ENCODE results near the gene PLXNA4.

PLXNA4 gene

GRCh38 chr7:132145063-132145462, 431.2 kb downstream of the PLXNA4 start:
- Histone ChIP-seq H3K36me3 (ENCODE audit: control insufficient read depth in 2 of 2, insufficient read depth in 1 of 2, low read length in 2 of 2) (no peaks in the 10 kb centered on the region), H3K4me3 (ENCODE audit: low read depth, low read length) (no peak overlapping the region), H3K9me3 (ENCODE audit: control insufficient read depth, insufficient read depth, low read depth, low read length) (no peaks in the 10 kb centered on the region), H3K4me1 (ENCODE audit: control insufficient read depth, insufficient read depth, low read length) (0 out of 2 replicates have a peak, but pooled peaks cover 2% of the 10 kb centered on the region), H3K27ac (ENCODE audit: extremely low read depth, low read depth, low read length) (no peak overlapping the region)
- TF ChIP-seq ZNF335 (tag by site-specific recombination; conservative IDR thresholded peaks at IDR 0.05) (no peak), ZNF202 (tag by site-specific recombination; IDR thresholded peaks at IDR 0.05; ENCODE audit: borderline replicate concordance) (no peak), ZNF174 (tag by site-specific recombination; IDR thresholded peaks at IDR 0.05) (no peak), ZNF501 (tag by site-specific recombination; IDR thresholded peaks at IDR 0.05) (no peak), ZNF629 (tag by site-specific recombination; IDR thresholded peaks at IDR 0.05) (no peak), ZBTB11 (tag by site-specific recombination; conservative IDR thresholded peaks at IDR 0.05; ENCODE audit: low read depth) (no peak), ZNF664 (tag by site-specific recombination; IDR thresholded peaks at IDR 0.05) (no peak), ZNF843 (tag by site-specific recombination; IDR thresholded peaks at IDR 0.05) (no peak), MEIS1 (CRISPR knock-in tag; IDR thresholded peaks at IDR 0.05; ENCODE audit: borderline replicate concordance) (no peak), ZNF112 (tag by site-specific recombination; IDR thresholded peaks at IDR 0.05) (no peak), ZNF426 (tag by site-specific recombination; IDR thresholded peaks at IDR 0.05) (no peak), PRDM6 (tag by site-specific recombination; IDR thresholded peaks at IDR 0.05) (no peak), ZNF221 (tag by site-specific recombination; IDR thresholded peaks at IDR 0.05; ENCODE audit: borderline replicate concordance) (no peak), ZFHX2 (tag by site-specific recombination; conservative IDR thresholded peaks at IDR 0.05) (no peak), ZNF701 (tag by site-specific recombination; IDR thresholded peaks at IDR 0.05) (no peak)
- TF ChIP-seq, protein P1, sequence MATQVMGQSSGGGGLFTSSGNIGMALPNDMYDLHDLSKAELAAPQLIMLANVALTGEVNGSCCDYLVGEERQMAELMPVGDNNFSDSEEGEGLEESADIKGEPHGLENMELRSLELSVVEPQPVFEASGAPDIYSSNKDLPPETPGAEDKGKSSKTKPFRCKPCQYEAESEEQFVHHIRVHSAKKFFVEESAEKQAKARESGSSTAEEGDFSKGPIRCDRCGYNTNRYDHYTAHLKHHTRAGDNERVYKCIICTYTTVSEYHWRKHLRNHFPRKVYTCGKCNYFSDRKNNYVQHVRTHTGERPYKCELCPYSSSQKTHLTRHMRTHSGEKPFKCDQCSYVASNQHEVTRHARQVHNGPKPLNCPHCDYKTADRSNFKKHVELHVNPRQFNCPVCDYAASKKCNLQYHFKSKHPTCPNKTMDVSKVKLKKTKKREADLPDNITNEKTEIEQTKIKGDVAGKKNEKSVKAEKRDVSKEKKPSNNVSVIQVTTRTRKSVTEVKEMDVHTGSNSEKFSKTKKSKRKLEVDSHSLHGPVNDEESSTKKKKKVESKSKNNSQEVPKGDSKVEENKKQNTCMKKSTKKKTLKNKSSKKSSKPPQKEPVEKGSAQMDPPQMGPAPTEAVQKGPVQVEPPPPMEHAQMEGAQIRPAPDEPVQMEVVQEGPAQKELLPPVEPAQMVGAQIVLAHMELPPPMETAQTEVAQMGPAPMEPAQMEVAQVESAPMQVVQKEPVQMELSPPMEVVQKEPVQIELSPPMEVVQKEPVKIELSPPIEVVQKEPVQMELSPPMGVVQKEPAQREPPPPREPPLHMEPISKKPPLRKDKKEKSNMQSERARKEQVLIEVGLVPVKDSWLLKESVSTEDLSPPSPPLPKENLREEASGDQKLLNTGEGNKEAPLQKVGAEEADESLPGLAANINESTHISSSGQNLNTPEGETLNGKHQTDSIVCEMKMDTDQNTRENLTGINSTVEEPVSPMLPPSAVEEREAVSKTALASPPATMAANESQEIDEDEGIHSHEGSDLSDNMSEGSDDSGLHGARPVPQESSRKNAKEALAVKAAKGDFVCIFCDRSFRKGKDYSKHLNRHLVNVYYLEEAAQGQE (tag by site-specific recombination; IDR thresholded peaks at IDR 0.05) = no peak
- TF ChIP-seq, protein P2, sequence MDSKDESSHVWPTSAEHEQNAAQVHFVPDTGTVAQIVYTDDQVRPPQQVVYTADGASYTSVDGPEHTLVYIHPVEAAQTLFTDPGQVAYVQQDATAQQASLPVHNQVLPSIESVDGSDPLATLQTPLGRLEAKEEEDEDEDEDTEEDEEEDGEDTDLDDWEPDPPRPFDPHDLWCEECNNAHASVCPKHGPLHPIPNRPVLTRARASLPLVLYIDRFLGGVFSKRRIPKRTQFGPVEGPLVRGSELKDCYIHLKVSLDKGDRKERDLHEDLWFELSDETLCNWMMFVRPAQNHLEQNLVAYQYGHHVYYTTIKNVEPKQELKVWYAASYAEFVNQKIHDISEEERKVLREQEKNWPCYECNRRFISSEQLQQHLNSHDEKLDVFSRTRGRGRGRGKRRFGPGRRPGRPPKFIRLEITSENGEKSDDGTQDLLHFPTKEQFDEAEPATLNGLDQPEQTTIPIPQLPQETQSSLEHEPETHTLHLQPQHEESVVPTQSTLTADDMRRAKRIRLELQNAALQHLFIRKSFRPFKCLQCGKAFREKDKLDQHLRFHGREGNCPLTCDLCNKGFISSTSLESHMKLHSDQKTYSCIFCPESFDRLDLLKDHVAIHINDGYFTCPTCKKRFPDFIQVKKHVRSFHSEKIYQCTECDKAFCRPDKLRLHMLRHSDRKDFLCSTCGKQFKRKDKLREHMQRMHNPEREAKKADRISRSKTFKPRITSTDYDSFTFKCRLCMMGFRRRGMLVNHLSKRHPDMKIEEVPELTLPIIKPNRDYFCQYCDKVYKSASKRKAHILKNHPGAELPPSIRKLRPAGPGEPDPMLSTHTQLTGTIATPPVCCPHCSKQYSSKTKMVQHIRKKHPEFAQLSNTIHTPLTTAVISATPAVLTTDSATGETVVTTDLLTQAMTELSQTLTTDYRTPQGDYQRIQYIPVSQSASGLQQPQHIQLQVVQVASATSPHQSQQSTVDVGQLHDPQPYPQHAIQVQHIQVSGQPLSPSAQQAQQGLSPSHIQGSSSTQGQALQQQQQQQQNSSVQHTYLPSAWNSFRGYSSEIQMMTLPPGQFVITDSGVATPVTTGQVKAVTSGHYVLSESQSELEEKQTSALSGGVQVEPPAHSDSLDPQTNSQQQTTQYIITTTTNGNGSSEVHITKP (tag by site-specific recombination; IDR thresholded peaks at IDR 0.05) = no peak
- TF ChIP-seq, protein P3, sequence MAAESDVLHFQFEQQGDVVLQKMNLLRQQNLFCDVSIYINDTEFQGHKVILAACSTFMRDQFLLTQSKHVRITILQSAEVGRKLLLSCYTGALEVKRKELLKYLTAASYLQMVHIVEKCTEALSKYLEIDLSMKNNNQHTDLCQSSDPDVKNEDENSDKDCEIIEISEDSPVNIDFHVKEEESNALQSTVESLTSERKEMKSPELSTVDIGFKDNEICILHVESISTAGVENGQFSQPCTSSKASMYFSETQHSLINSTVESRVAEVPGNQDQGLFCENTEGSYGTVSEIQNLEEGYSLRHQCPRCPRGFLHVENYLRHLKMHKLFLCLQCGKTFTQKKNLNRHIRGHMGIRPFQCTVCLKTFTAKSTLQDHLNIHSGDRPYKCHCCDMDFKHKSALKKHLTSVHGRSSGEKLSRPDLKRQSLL (tag by site-specific recombination; IDR thresholded peaks at IDR 0.05) = no peak
- ChIA-PET POLR2A (interaction anchor here (0.6 kb wide), 1 partner anchor 441 kb away, joined by 4 read pairs; no protein-coding TSS in a partner anchor), CTCF (no interaction called here)

All from HEK293 (cell line).